Astrocyte (in vitro differentiated cells and primary cell): Measurements from ENCODE around the gene CISD3. TPM values are rescaled to one million over a fixed set of nuclear protein-coding genes. Genes with fewer than 3 reads are reported as not detected.

ENCODE experiments used
- DNase-seq: peaks from one replicate; pipeline ENCODE4 v3.0.0-alpha.2; 2010; ENCODE audit warnings: low read depth
- FAIRE-seq: peaks from 2 replicates; lab custom pipeline; 2011; peaks lifted over from hg19 to GRCh38; lab: Jason Lieb, UNC
- H2AFZ ChIP-seq: 2 replicates; pipeline ENCODE4 v1.6.0; 2012; ENCODE audit warnings: low read depth, low read length, inconsistent platforms
- H3K27ac ChIP-seq: 2 replicates; pipeline ENCODE4 v1.5.1; 2011; ENCODE audit warnings: low read depth, low read length, inconsistent platforms
- H3K27me3 ChIP-seq: 2 replicates; pipeline ENCODE4 v1.6.0; 2011; ENCODE audit warnings: low read length, inconsistent platforms; ENCODE audit not compliant: insufficient read depth
- H3K36me3 ChIP-seq: 2 replicates; pipeline ENCODE4 v1.5.1; 2011; ENCODE audit warnings: low read length, inconsistent platforms; ENCODE audit not compliant: insufficient read depth
- H3K4me1 ChIP-seq: 2 replicates; pipeline ENCODE4 v1.5.1; 2011; ENCODE audit warnings: low read length, inconsistent platforms; ENCODE audit not compliant: insufficient read depth
- H3K4me2 ChIP-seq: 2 replicates; pipeline ENCODE4 v1.6.0; 2012; ENCODE audit warnings: low read length, inconsistent platforms
- H3K4me3 ChIP-seq: 2 replicates; pipeline ENCODE4 v1.5.1; 2011; ENCODE audit warnings: low read depth, mild to moderate bottlenecking, low read length, inconsistent platforms; ENCODE audit not compliant: insufficient read depth
- H3K79me2 ChIP-seq: 2 replicates; pipeline ENCODE4 v1.6.0; 2012; ENCODE audit warnings: mild to moderate bottlenecking, low read length, inconsistent platforms; ENCODE audit not compliant: insufficient read depth
- H3K9ac ChIP-seq: 2 replicates; pipeline ENCODE4 v1.6.0; 2012; ENCODE audit warnings: mild to moderate bottlenecking, low read length, inconsistent platforms
- H3K9me3 ChIP-seq: 2 replicates; pipeline ENCODE4 v1.5.1; 2012; ENCODE audit warnings: low read depth, mild to moderate bottlenecking, low read length, inconsistent platforms; ENCODE audit not compliant: insufficient read depth
- H4K20me1 ChIP-seq: 2 replicates; pipeline ENCODE4 v1.6.0; 2012; ENCODE audit warnings: low read length, inconsistent platforms; ENCODE audit not compliant: insufficient read depth
- H3K27ac Mint-ChIP-seq: one replicate; pipeline ENCODE4 v1.8.0; 2021; ENCODE audit warnings: mild to moderate bottlenecking, mixed read lengths; ENCODE audit not compliant: unreplicated experiment
- H3K27me3 Mint-ChIP-seq: one replicate; pipeline ENCODE4 v1.8.0; 2021; ENCODE audit warnings: low read depth, mixed read lengths; ENCODE audit not compliant: unreplicated experiment
- H3K36me3 Mint-ChIP-seq: one replicate; pipeline ENCODE4 v1.8.0; 2021; ENCODE audit warnings: low read depth, mixed read lengths; ENCODE audit not compliant: unreplicated experiment
- H3K4me1 Mint-ChIP-seq: one replicate; pipeline ENCODE4 v1.8.0; 2021; ENCODE audit warnings: low read depth, mixed read lengths; ENCODE audit not compliant: unreplicated experiment
- H3K4me3 Mint-ChIP-seq: one replicate; pipeline ENCODE4 v1.8.0; 2021; ENCODE audit warnings: mild to moderate bottlenecking, moderate library complexity, mixed read lengths; ENCODE audit not compliant: unreplicated experiment
- H3K9me3 Mint-ChIP-seq: one replicate; pipeline ENCODE4 v1.8.0; 2021; ENCODE audit warnings: mild to moderate bottlenecking, mixed read lengths; ENCODE audit not compliant: unreplicated experiment
- CTCF ChIP-seq: IDR thresholded peaks from 2 replicates; pipeline ENCODE4 v1.5.1; 2011; ENCODE audit warnings: low read depth, mild to moderate bottlenecking, inconsistent platforms, low read length, moderate library complexity; ENCODE audit not compliant: insufficient read depth
- EZH2 ChIP-seq: IDR thresholded peaks from 2 replicates; pipeline ENCODE4 v1.6.1; 2012; ENCODE audit warnings: mild to moderate bottlenecking, low read length, inconsistent platforms; ENCODE audit not compliant: insufficient read depth
- total RNA-seq: library from RNA; stranded (reverse); gene quantifications from 2 replicates; pipeline ENCODE4 v1.2.1, GENCODE V29; 2021

Gene CISD3
- total RNA-seq, 1 donor from 2014 or later, result 12.0 TPM

DNA sequence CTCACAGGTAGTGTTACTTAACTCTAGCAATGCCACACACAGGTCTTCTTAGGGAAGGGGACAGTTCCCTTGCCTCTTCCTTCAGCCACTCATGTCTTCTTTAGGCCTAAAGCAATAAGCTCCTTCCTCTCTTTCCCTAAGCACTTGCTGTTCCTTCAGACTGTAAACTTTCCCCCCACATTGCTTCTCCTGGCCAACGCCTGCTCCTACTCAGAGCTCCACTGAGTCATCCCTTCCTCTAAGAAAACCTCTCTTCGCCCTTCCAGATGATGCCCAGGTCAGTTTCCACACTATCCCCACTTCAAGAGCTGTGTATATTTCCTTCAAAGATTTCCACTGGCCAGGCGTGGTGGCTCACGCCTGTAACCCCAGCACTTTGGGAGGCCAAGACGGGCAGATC is 42.9 kb upstream of the CISD3 start:
- H3K4me1 Mint-ChIP-seq, result peaks cover 2% of the 10 kb centered on the region
- Histone ChIP-seq H3K79me2 (no peaks in the 10 kb centered on the region), H3K4me3 (no peak overlapping the region), H3K27ac (no peak overlapping the region), H2AFZ (no peak overlapping the region), H4K20me1 (no peaks in the 10 kb centered on the region), H3K27me3 (no peaks in the 10 kb centered on the region), H3K4me1 (no peaks in the 10 kb centered on the region), H3K9ac (no peak overlapping the region), H3K4me2 (no peak overlapping the region), H3K9me3 (no peaks in the 10 kb centered on the region), H3K36me3 (no peaks in the 10 kb centered on the region)
- H3K36me3 Mint-ChIP-seq, result peaks cover 2% of the 10 kb centered on the region
- TF ChIP-seq CTCF, result no peak
- FAIRE-seq (no peak), DNase-seq (peak; percentile 23)
- H3K4me3 Mint-ChIP-seq, result no peak overlapping the region
- no peaks in the 10 kb centered on the region for H3K9me3 Mint-ChIP-seq
- no peak overlapping the region for H3K27ac Mint-ChIP-seq
- H3K27me3 Mint-ChIP-seq, result peaks cover 42% of the 10 kb centered on the region

- H3K4me2 ChIP-seq, result no peak overlapping the region
- H3K4me3 Mint-ChIP-seq, result no peak overlapping the region
- no peak for DNase-seq
- H3K36me3 ChIP-seq, result no peaks in the 10 kb centered on the region
- H3K9me3 Mint-ChIP-seq, result no peaks in the 10 kb centered on the region
- no peaks in the 10 kb centered on the region for H3K9me3 ChIP-seq
- H3K27me3 Mint-ChIP-seq, result peaks cover 43% of the 10 kb centered on the region
- H3K27me3 ChIP-seq, result no peaks in the 10 kb centered on the region
- no peak for FAIRE-seq
- H3K27ac Mint-ChIP-seq, result no peak overlapping the region
- no peak overlapping the region for H3K27ac ChIP-seq
- no peak for TF ChIP-seq EZH2
- no peak for TF ChIP-seq CTCF
- H3K9ac ChIP-seq, result no peak overlapping the region
- H3K4me3 ChIP-seq, result no peak overlapping the region
- no peak overlapping the region for H2AFZ ChIP-seq
- no peaks in the 10 kb centered on the region for H3K79me2 ChIP-seq
- H3K4me1 Mint-ChIP-seq, result peaks cover 2% of the 10 kb centered on the region
- peaks cover 6% of the 10 kb centered on the region for H3K36me3 Mint-ChIP-seq
- no peaks in the 10 kb centered on the region for H3K4me1 ChIP-seq
- no peaks in the 10 kb centered on the region for H4K20me1 ChIP-seq
Measured at GRCh38 chr17:38690386-38690785, 39.8 kb upstream of the CISD3 start.

DNA sequence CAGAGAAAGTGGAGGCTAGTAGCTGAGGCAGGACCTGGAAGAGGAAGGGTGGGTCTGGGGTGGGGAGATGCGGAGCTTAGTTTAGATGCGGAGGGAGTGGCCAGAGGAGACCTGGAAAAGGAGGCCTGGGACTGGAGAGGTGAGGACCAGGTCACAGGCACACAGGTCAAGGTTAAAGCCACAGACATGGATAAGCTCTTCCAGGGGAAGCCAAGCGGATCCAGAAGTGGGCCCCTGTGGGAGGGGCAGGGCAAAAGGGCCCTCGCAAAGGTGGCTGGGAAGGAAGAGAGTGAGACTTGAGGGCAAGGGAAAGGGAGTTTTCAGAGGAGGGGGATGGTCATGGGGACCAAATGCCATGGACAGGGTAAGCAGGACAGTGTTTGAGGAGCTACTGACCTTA is 39.0 kb upstream of the CISD3 start:
- H3K79me2 ChIP-seq, result no peaks in the 10 kb centered on the region
- no peaks in the 10 kb centered on the region for H3K9me3 Mint-ChIP-seq
- no peak overlapping the region for H3K4me3 Mint-ChIP-seq
- TF ChIP-seq CTCF, result no peak
- no peak for TF ChIP-seq EZH2
- no peak overlapping the region for H3K4me2 ChIP-seq
- no peaks in the 10 kb centered on the region for H3K4me1 ChIP-seq
- H3K9ac ChIP-seq, result no peak overlapping the region
- H4K20me1 ChIP-seq, result no peaks in the 10 kb centered on the region
- H3K4me3 ChIP-seq, result no peak overlapping the region
- peaks cover 2% of the 10 kb centered on the region for H3K4me1 Mint-ChIP-seq
- H3K27ac Mint-ChIP-seq, result no peak overlapping the region
- H3K27me3 Mint-ChIP-seq, result peaks cover 35% of the 10 kb centered on the region
- H2AFZ ChIP-seq, result no peak overlapping the region
- H3K36me3 ChIP-seq, result no peaks in the 10 kb centered on the region
- FAIRE-seq, result no peak
- no peaks in the 10 kb centered on the region for H3K9me3 ChIP-seq
- DNase-seq, result no peak
- no peaks in the 10 kb centered on the region for H3K27me3 ChIP-seq
- no peak overlapping the region for H3K27ac ChIP-seq
- peaks cover 6% of the 10 kb centered on the region for H3K36me3 Mint-ChIP-seq
